ENCODE measurements around the gene IL1RL2.

Gene IL1RL2

GRCh38 chr2:102159295-102159694 lies 27.5 kb upstream of the IL1RL2 start:
- DNase-seq: no peak

GRCh38 chr2:102166189-102166845 lies 20.5 kb upstream of the IL1RL2 start:
- no peak for DNase-seq

GRCh38 chr2:102168026-102168771 lies 18.6 kb upstream of the IL1RL2 start:
- DNase-seq: no peak

GRCh38 chr2:102171946-102172345 lies 14.9 kb upstream of the IL1RL2 start:
- DNase-seq: no peak

- DNase-seq: no peak
These were observed 14.1 kb upstream of the IL1RL2 start for GRCh38 chr2:102172745-102173144.

GRCh38 chr2:102176172-102176571 lies 10.7 kb upstream of the IL1RL2 start:
- no peak for DNase-seq

- DNase-seq: no peak
These were observed 8.9 kb upstream of the IL1RL2 start for GRCh38 chr2:102177814-102178478.

- DNase-seq: no peak
These were observed 7.8 kb upstream of the IL1RL2 start for GRCh38 chr2:102179061-102179460.

- no peak for DNase-seq
These were observed 6.8 kb upstream of the IL1RL2 start for GRCh38 chr2:102179788-102180686.

- no peak for DNase-seq
These were observed 6.2 kb upstream of the IL1RL2 start for GRCh38 chr2:102180687-102180999.

GRCh38 chr2:102181376-102181775 lies 5.4 kb upstream of the IL1RL2 start:
- no peak for DNase-seq

- no peak for DNase-seq
These were observed 4.7 kb upstream of the IL1RL2 start for GRCh38 chr2:102181919-102182635.

- DNase-seq: no peak
These were observed 2.8 kb upstream of the IL1RL2 start for GRCh38 chr2:102184018-102184417.

- no peak for DNase-seq
These were observed 2.3 kb upstream of the IL1RL2 start for GRCh38 chr2:102184568-102184967.

- DNase-seq: no peak
These were observed 1.5 kb upstream of the IL1RL2 start for GRCh38 chr2:102185347-102185746.

- no peak for DNase-seq
These were observed 800 bp downstream of the IL1RL2 start for GRCh38 chr2:102187496-102188150.

GRCh38 chr2:102190430-102191107 lies 3.7 kb downstream of the IL1RL2 start:
- no peak for DNase-seq

- no peak for DNase-seq
These were observed 4.7 kb downstream of the IL1RL2 start for GRCh38 chr2:102191501-102191900.

- DNase-seq: no peak
These were observed 6.3 kb downstream of the IL1RL2 start for GRCh38 chr2:102193074-102193473.

GRCh38 chr2:102194609-102195268 lies 7.9 kb downstream of the IL1RL2 start:
- DNase-seq: no peak

All from NCI-H1092 (cell line).